Subcutaneous adipose tissue (tissue), 4 donors: ENCODE data around the gene USP34. TPM values are rescaled to one million over a fixed set of nuclear protein-coding genes. Genes with fewer than 3 reads are reported as not detected.

Source experiments
- CTCF ChIP-seq: fragments of 450-650 bp; IDR thresholded peaks from one replicate; pipeline ENCODE4 v1.5.1; 2016; ENCODE audit warnings: low read depth, mild to moderate bottlenecking, control low read depth, antibody characterized with exemption, moderate library complexity
- total RNA-seq, 4 donors: library from RNA; depleted of rRNA; stranded (reverse); fragments of >200 nt; gene quantifications; one replicate each; pipeline ENCODE4 v1.1.0, GENCODE V29; 2016

USP34 gene
- total RNA-seq, 4 donors from 2014 or later = 137 to 225 (median 148) TPM

- no peak for TF ChIP-seq CTCF
These were observed 218.9 kb downstream of the USP34 start for GRCh38 chr2:61252031-61252430.

- TF ChIP-seq CTCF = no peak
These were observed 221.3 kb downstream of the USP34 start for GRCh38 chr2:61249521-61250071.

GRCh38 chr2:61247204-61247812, 223.6 kb downstream of the USP34 start:
- no peak for TF ChIP-seq CTCF

- no peak for TF ChIP-seq CTCF
These were observed 226.2 kb downstream of the USP34 start for GRCh38 chr2:61244694-61245093.

- TF ChIP-seq CTCF = no peak
These were observed 229.6 kb downstream of the USP34 start for GRCh38 chr2:61241266-61241665.

- no peak for TF ChIP-seq CTCF
These were observed 232.5 kb downstream of the USP34 start for GRCh38 chr2:61238219-61239012.

DNA sequence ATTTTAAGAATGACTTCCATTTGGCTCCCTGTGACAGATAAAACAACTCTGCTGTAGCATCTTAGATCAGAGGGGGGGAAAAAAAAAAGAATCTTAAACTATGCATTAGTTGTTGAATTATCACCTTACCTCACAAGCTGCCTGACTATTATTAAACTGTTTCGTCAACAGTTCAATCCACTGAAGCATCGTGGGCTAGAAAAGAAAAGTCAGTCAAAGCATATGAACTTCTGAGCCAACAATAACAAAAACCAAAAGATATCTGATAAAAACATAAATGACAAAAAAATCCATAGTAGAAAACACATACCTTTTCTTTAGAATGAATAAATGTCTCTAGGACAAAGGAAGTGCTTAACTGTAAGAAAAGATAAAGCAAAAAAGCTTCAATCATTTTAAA, 235.2 kb downstream of the USP34 start:
- TF ChIP-seq CTCF = no peak
